ENCODE results near the gene TOM1. TPM values are rescaled to one million over a fixed set of nuclear protein-coding genes. Genes with fewer than 3 reads are reported as not detected.

TOM1 gene
- total and polyA plus RNA-seq, 2 of the 13 experiments (the other 11 are each of a cell fraction or from before 2014, with no cell fraction given): 30.8 to 87.3 TPM

DNA sequence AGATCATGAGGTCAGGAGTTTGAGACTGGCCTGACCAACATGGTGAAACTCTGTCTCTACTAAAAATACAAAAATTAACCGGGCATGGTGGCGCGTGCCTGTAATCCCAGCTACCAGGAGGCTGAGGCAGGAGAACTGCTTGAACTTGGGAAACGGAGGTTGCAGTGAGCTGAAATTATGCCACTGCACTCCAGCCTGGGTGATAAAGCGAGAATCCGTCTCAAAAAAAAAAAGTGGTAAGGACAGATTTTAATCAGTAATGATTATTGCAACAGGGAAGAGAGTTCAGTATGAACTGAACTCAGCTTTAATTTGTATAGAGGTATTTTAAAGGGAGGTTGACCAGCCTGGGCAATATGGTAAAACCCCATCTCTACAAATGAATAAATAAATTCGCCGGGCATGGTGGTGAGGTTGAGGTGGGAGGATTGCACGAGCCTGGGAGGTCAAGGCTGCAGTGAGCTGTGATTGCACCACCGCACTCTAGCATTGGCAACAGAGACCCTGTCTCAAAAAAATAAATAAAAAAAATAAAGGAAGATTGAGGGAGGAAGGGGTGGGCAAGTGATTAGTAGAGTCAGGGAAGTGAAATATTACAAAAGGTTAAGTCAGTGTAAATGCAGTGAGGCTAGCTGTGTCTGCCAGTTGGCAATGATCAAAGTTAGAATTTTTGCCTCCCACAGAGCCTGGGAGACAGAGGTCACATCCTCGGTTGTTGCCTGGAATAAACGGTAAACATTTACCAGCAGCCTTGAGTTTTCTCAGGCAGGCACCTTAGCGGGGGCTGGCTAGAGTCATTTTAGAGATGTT is 97.6 kb downstream of the TOM1 start (continued):
- TF ChIP-seq PCBP1 (IDR thresholded peaks at IDR 0.05; ENCODE audit: borderline replicate concordance, low read depth, low read length) (no peak), TBX2 (CRISPR knock-in tag; IDR thresholded peaks at IDR 0.05; ENCODE audit: borderline replicate concordance) (peak; percentile 57; the same call in 1 of the 2 replicates), ZBTB7A (CRISPR knock-in tag; IDR thresholded peaks at IDR 0.05) (no peak), TFDP2 (CRISPR knock-in tag; IDR thresholded peaks at IDR 0.05) (no peak), ZNF841 (CRISPR knock-in tag; IDR thresholded peaks at IDR 0.05; ENCODE audit: borderline replicate concordance) (no peak), ARHGAP35 (CRISPR knock-in tag; IDR thresholded peaks at IDR 0.05; ENCODE audit: borderline replicate concordance) (no peak), SIN3A (IDR thresholded peaks at IDR 0.05; ENCODE audit: borderline replicate concordance, low read depth, low read length) (no peak), ZNF3 (CRISPR knock-in tag; IDR thresholded peaks at IDR 0.05) (no peak), TARDBP (CRISPR knock-in tag; IDR thresholded peaks at IDR 0.05) (peak; percentile 51; the same call in 1 of the 2 replicates), MED1 (CRISPR knock-in tag; IDR thresholded peaks at IDR 0.05) (peak; percentile 30; the same call in 1 of the 2 replicates), KDM5A (IDR thresholded peaks at IDR 0.05; ENCODE audit: borderline replicate concordance, low read length) (no peak), ZNF484 (CRISPR knock-in tag; IDR thresholded peaks at IDR 0.05; ENCODE audit: borderline replicate concordance, low read depth) (no peak), AGO2 (optimal IDR thresholded peaks at IDR 0.05; ENCODE audit: low read depth, low read length) (no peak), BATF2 (CRISPR knock-in tag; IDR thresholded peaks at IDR 0.05) (no peak), KAT7 (CRISPR knock-in tag; IDR thresholded peaks at IDR 0.05; ENCODE audit: borderline replicate concordance) (no peak), ZC3H13 (CRISPR knock-in tag; IDR thresholded peaks at IDR 0.05) (no peak)
- TF ChIP-seq, protein P1, sequence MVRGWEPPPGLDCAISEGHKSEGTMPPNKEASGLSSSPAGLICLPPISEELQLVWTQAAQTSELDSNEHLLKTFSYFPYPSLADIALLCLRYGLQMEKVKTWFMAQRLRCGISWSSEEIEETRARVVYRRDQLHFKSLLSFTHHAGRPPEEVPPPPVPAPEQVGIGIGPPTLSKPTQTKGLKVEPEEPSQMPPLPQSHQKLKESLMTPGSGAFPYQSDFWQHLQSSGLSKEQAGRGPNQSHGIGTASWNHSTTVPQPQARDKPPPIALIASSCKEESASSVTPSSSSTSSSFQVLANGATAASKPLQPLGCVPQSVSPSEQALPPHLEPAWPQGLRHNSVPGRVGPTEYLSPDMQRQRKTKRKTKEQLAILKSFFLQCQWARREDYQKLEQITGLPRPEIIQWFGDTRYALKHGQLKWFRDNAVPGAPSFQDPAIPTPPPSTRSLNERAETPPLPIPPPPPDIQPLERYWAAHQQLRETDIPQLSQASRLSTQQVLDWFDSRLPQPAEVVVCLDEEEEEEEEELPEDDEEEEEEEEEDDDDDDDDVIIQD (CRISPR knock-in tag; IDR thresholded peaks at IDR 0.05; ENCODE audit: low read depth): 0 out of 2 replicates have a peak, but pooled peaks have one; percentile 8
- TF ChIP-seq, protein P2, sequence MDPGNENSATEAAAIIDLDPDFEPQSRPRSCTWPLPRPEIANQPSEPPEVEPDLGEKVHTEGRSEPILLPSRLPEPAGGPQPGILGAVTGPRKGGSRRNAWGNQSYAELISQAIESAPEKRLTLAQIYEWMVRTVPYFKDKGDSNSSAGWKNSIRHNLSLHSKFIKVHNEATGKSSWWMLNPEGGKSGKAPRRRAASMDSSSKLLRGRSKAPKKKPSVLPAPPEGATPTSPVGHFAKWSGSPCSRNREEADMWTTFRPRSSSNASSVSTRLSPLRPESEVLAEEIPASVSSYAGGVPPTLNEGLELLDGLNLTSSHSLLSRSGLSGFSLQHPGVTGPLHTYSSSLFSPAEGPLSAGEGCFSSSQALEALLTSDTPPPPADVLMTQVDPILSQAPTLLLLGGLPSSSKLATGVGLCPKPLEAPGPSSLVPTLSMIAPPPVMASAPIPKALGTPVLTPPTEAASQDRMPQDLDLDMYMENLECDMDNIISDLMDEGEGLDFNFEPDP (CRISPR knock-in tag; conservative IDR thresholded peaks at IDR 0.05): no peak
- TF ChIP-seq, protein P3, sequence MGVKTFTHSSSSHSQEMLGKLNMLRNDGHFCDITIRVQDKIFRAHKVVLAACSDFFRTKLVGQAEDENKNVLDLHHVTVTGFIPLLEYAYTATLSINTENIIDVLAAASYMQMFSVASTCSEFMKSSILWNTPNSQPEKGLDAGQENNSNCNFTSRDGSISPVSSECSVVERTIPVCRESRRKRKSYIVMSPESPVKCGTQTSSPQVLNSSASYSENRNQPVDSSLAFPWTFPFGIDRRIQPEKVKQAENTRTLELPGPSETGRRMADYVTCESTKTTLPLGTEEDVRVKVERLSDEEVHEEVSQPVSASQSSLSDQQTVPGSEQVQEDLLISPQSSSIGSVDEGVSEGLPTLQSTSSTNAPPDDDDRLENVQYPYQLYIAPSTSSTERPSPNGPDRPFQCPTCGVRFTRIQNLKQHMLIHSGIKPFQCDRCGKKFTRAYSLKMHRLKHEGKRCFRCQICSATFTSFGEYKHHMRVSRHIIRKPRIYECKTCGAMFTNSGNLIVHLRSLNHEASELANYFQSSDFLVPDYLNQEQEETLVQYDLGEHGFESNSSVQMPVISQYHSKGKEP (CRISPR knock-in tag; IDR thresholded peaks at IDR 0.05): no peak
- TF ChIP-seq, protein P4, sequence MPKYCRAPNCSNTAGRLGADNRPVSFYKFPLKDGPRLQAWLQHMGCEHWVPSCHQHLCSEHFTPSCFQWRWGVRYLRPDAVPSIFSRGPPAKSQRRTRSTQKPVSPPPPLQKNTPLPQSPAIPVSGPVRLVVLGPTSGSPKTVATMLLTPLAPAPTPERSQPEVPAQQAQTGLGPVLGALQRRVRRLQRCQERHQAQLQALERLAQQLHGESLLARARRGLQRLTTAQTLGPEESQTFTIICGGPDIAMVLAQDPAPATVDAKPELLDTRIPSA (CRISPR knock-in tag; IDR thresholded peaks at IDR 0.05; ENCODE audit: borderline replicate concordance): no peak
